HG03520 (cell line): ENCODE data around the gene ARID5B.
A peak's percentile ranks its signal among the peaks of the same experiment; 100 is the strongest.

Experiments used
- ATAC-seq: cut with Tn5 transposase; IDR thresholded peaks from one replicate; pipeline ENCODE4 v1.9.1; 2021; ENCODE audit warnings: mild to moderate bottlenecking, moderate library complexity; ENCODE audit not compliant: unreplicated experiment

The ARID5B gene

DNA sequence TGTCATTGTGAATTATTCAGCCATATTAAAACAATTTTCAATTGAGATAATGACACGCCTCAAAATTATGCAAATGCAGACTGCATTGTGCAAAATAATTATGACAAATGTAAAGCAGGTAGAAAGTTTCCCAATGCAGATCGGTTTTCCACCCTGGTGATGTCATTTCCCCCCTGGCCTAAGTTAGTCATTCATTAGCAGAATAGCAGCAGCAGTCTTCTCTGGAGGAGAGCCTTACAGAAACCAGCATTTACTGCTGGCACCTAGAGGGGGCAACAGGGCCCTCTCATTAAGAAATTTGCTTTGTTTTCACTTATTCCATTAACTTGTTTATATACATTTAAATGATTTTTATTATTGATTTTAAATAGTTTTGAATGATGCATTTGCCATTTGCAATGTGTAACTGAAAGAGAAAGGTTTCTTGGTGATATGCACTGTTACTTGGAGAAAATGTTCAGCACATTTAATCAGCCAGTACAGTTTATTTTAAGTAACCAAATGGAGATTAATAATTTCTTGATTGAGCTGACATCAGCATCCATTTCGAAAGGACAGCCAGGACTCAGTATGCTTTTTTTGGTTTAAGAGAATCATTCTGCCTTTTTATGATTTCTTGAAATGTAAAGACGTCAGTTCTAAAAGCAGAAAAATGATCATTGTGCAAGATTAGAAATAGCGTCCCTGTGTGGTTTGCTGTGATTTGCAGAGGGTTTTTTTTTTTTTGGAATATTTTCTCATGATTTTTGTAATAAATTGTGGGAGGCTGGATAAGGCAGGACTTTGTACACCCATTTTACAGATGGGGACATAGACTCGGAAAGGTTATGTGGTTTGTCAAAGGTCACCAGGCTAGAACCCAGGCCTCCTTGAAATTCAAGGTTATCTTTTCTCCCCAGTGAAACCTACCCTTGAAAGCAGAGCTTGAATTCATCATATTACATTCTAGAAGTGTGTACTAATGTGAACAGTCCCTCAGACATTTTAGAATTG, 3.5 kb downstream of the ARID5B start:
- ATAC-seq, result peak; percentile 31

GRCh38 chr10:61905837-61906561, 4.5 kb downstream of the ARID5B start:
- no peak for ATAC-seq

DNA sequence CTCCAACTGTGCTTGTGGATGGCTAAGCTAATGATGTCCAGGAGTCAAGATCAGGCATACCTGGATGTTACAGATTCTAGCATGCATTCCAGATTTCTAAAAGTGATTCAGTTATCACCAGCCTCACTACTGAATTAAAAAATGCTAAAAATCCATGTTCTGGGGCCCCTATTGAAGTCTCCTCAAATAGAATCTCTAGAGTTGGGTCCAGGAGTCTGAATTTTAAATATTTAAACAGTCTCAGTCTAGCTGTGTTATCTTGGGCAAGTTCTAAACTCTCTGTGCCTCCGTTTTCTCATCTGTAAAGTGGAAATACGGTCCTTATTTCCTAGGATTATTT, 5.0 kb downstream of the ARID5B start:
- no peak for ATAC-seq

DNA sequence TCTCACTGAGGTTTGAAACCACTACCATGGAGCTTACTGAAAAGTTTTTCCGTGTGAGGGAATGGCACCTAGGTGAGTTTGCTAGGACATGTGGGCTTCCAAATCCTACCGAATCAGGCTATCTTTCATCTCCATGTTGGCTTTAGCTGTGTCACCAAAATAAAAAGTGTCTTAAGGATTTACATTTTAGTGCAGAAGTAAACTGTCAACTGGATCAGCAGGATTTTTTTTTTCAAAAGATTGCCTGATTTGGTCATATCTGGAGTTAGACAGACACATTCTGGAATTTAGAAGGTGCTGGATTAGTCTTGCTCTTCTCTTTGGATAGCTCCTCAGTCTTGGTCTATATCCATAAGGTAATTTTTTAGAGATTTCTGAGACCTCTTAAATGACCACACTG, 5.5 kb downstream of the ARID5B start:
- ATAC-seq, result no peak

DNA sequence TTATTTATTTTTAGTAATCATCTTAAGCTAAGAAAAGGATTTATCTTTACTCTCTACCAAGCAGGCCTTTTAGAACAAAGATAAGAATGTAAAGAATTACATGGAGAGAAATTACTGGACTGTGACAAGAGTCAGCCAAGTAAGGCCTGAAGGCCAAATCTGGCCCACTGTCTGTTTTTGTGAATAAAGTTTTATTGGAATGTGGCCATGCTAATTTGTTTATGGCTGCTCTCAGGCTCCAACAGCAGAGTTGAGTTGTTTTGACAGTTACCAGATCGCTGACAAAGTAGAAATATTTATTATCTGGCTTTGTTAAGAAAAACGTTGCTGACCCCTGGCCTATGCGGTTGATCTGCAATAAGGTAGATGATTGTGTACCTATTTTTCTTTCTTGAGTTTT, 6.1 kb downstream of the ARID5B start:
- no peak for ATAC-seq

- ATAC-seq, result no peak
Measured at GRCh38 chr10:61910226-61910805, 8.8 kb downstream of the ARID5B start.

GRCh38 chr10:61910894-61911293, 9.4 kb downstream of the ARID5B start:
- no peak for ATAC-seq

- ATAC-seq, result no peak
Measured at GRCh38 chr10:61911425-61911824, 9.9 kb downstream of the ARID5B start.

GRCh38 chr10:61912981-61913380, 11.5 kb downstream of the ARID5B start:
- no peak for ATAC-seq

DNA sequence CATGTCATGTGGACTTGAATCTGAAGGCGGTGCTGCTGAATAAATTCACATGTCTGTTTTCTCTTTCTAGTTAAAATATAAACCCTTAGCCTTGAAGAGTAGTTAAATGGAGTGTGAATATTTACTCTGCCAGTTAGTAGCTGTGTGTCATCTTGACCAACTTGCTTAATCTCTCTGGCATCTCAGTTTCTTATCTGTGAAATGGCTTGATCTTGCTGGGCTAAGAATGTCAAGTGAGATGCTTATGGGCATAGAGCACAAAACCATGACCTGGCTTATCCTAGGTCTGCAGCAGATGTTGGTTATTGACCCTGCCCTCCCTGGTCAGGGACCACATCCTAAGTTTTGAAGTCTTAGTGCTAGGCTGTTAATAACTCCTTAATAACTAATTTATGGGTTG, 16.6 kb downstream of the ARID5B start:
- no peak for ATAC-seq

- ATAC-seq, result no peak
Measured at GRCh38 chr10:61918989-61919388, 17.5 kb downstream of the ARID5B start.

GRCh38 chr10:61919646-61920215, 18.2 kb downstream of the ARID5B start:
- ATAC-seq, result no peak

DNA sequence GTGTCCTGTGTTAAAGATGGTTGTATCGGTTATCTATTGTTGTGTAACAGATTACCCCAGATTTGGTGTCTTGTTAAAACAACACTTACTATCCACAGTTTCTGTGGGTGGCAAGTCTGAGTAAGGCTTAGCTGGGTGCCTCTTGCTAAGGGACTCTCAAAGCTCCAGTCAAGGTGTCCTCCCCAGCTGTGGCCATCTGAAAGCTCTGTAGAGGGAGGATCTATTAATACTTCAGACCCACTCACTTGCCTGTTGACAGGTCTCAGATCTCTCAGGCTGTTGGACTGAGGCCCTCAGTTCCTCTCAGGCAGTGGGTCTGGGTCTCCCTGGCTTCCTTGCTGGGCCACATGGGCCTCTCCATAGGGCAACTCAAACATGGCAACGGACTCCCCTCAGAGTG, 19.6 kb downstream of the ARID5B start:
- ATAC-seq, result no peak

DNA sequence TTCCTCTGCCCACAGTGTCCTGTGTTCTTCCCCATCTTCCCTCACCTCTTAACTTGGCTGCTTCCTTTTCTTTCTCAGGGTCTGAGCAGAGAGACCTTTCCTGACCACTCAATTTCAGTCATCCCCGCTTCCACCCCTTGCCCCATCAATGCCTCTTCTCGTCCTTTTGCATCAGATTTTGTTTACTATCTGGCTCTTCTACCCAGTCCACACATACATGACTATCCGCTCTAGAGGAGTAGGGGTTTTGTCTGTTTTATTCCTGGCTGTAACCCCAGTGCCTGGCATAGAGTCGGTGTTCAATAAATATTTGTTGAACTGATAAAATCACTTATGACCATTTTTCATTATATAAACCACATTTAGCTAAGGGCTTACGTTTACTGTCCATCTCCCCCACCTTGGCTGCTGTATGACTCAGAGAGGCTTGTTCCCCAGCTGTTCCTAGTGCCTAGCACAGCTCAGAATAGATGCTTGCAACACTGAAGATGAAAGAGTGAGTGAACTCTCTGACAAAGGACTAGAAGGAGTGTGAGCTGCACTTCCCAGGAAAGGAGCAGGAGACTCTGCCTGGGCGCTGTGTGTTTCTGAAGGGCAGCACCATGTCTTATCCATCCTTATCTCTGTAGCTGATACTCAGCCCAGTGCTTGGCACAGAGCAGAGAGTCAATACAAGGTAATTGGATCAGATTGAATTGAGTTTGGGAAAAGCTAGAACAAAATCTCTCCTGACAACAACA, 21.9 kb downstream of the ARID5B start:
- ATAC-seq, result no peak

GRCh38 chr10:61923950-61924274, 22.4 kb downstream of the ARID5B start:
- no peak for ATAC-seq

DNA sequence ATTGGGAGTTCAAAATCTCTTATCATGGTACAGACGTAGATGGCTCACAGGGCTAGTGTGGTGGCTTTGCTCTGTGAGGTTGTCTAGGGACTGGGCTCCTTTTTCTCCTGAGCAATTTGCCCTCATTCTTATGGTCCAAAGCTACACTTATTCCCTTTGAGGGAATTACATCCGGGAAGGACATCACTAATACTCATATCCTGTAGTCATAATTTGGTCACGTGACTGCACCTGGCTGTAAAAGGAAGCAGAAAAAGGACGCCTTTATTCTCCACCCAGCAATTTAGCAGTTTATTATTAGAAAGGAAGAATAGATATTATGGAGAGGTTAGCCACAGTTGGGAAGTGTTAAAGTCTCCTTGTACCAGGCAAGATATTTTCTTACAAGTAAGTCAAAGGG, 28.1 kb downstream of the ARID5B start:
- no peak for ATAC-seq

DNA sequence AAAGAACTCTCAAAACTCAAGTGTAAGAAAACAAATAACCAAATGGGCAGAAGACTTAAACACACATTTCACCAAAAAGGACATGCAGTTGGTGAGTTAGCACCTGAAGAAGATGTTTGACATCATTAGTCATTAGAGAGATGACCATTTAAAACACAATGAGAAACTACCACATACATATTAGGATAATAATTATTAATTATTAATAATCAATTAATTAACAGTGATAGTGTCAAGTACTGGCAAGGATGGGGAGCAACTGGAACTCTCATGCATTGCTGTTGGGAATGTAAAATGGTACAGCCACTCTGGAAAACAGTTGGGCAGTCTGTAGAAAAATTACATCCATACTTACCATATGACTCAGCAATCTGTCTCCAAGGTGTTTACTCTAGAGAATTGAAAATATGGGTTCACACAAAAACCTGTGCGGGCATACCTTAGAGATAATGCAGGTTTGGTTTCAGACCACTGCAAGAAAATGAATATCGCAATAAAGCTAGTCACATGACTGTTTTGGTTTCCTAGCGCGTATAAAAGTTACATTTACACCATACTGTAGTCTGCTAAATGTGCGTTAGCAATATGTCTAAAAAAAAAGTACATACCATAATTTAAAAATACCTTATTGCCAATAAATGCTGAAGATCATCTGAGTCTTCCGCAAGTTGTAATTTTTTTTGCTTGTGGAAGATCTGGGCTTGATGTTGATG, 30.3 kb downstream of the ARID5B start:
- no peak for ATAC-seq

GRCh38 chr10:61933859-61934555, 32.5 kb downstream of the ARID5B start:
- ATAC-seq, result no peak

DNA sequence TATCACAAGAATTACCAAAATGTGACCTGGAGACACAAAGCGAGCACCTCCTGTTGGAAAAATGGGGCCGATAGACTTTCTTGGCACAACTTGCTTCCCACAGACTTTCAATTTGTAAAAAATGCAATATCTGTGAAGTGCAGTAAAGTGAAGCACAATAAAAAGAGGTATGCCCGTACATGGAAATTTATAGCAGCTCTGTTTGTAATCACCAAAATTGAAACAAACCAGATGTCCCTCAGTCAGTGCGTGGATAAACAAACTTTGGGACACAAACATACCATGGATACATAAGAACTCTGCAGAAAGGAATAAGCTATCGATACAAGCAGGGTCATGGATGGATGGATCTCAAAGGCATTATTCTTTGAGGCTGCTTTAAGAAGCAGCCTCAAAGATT, 33.6 kb downstream of the ARID5B start:
- ATAC-seq, result no peak

DNA sequence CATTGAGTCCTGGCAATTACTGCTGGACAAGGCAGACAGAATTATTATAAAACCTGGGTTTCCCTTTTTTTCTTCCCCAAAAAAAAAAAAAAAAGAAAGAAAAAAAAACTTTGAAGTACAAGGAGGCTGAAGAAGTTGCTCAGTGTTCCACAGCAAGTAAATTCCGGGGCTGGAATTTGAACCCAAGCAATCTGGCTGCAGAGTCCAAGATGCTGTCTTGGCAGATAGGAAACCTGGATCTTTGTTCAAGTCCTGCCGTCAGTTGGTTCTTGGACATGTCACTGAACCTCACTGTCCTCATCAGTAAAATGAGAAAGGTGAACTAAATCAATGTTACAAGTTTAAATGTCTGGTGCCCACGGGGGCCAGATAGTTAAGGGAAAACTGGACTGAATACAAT, 35.3 kb downstream of the ARID5B start:
- ATAC-seq, result no peak
